Stimulated activated effector memory CD8-positive, alpha-beta T cell treated with anti-CD3 and anti-CD28 coated beads, Interleukin-12 subunit alpha, Interleukin-12 subunit beta, amount 100 ng/mL, for 72 hours (primary cell): Measurements from ENCODE around the gene ACSL4.

ENCODE experiments used
- ATAC-seq: fragments of 150-1000 bp; cut with Tn5 transposase; 2 replicates; pipeline ENCODE4 v1.10.0; 2021
- DNase-seq, 2 donors: peaks; one replicate each; pipeline ENCODE4 v3.0.0; 2021 to 2022; ENCODE audit warnings: low spot score in 2 of 2
- H3K27ac Mint-ChIP-seq: one replicate; pipeline ENCODE4 v1.8.0; 2022; ENCODE audit warnings: mild to moderate bottlenecking, mixed read lengths
- H3K36me3 Mint-ChIP-seq: one replicate; pipeline ENCODE4 v1.8.0; 2022; ENCODE audit warnings: mild to moderate bottlenecking, mixed read lengths
- H3K4me1 Mint-ChIP-seq: one replicate; pipeline ENCODE4 v1.8.0; 2022; ENCODE audit warnings: mixed read lengths
- H3K4me3 Mint-ChIP-seq: one replicate; pipeline ENCODE4 v1.8.0; 2022; ENCODE audit warnings: mild to moderate bottlenecking, mixed read lengths
- H3K9me3 Mint-ChIP-seq: one replicate; pipeline ENCODE4 v1.8.0; 2022; ENCODE audit warnings: mixed read lengths

ACSL4 gene

DNA sequence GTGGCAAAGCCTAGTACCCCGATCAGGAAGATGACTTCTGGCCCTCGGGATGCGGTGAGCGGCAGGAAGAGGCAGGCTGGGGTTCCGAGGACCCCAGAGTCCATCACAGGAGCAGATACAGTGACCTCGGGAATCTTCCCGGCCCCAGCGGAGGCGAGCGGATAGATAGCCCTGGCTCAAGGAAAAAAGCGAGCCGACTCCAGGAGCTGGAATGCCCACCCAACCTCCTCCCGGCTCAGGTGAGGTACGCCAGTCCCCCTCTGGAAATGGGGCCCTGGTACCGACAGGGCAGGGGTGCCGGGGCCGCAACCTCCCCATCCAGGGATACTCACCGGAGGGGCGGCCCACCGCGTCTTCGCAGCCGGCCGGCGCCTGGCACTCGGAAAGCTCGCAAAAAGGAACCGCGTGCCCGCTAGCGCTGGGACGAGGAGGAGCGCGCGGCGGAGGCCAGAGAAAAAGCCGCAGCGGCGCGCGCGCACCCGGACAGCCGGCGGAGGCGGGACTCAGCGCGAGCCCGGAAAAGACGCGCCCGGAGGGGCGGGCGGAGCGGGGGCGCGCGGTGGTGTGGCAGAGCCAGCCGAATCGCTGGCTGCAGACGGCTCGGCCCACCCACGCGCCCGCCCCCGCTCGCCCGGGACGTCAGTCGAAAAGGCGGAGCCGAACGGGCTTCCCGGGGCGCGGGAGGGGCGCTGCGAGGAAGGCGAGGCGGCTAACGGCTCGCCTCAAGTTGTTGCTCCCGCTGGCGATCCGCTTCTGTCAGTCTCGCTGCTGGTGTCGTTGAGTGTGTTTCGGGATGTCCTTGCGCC is at the start of gene ACSL4:
Gene ACSL4, minus strand, starts transcription at position 451 of the 806 bp plus-strand sequence. CDS start 49,894 bp downstream, outside the sequence.
- ATAC-seq (peak; percentile 90), DNase-seq (peak; percentile 71 to 86)
- Mint-ChIP-seq H3K36me3 (peaks cover 28% of the 10 kb centered on the region), H3K27ac (peak within 1 kb of the TSS; percentile 98), H3K4me1 (peaks cover 15% of the 10 kb centered on the region), H3K9me3 (no peaks in the 10 kb centered on the region), H3K4me3 (peak within 1 kb of the TSS; percentile 89)

DNA sequence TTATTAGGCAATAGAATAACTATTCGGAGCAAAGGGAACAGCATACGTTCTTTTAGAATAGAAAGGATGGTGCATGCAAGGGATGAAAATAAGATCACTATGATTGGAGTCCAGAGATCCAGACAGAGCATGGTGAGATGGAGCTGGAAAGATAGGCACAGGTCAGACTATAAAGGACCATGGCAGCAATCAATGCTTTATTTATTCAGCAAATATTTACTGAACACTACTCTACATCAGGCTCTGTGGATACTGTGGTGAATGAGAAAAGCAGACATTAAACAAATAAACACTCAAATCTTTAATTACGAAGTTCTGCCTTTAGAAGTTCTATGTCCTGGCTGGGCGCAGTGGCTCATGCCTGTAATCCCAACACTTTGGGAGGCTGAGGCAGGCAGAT is 44.7 kb upstream of the ACSL4 start:
- no peak for DNase-seq
- Mint-ChIP-seq H3K4me3 (no peak overlapping the region), H3K27ac (no peak overlapping the region), H3K4me1 (peaks cover 22% of the 10 kb centered on the region), H3K36me3 (no peaks in the 10 kb centered on the region), H3K9me3 (no peaks in the 10 kb centered on the region)
- no peak for ATAC-seq

DNA sequence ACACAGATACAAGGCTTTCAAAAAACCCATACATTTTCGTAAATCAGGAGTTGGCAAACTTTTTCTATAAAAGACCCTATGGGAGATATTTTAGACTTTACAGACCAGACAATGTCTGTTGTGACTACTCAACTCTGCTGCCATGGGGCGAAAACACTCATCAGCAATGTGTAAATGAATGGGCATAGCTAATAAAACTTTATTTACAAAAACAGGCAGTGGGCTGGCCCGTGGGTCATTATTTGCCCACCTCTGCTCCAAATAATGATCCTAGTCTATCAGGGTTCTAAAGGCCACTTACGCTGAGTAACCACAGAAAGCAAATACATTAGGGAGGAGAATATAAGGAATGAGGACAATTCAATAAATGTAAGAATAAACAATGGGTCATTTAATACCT is 43.9 kb upstream of the ACSL4 start:
- no peaks in the 10 kb centered on the region for H3K9me3 Mint-ChIP-seq
- no peaks in the 10 kb centered on the region for H3K36me3 Mint-ChIP-seq
- peaks cover 18% of the 10 kb centered on the region for H3K4me1 Mint-ChIP-seq
- DNase-seq (no peak), ATAC-seq (no peak)
- H3K27ac Mint-ChIP-seq = no peak overlapping the region
- H3K4me3 Mint-ChIP-seq = no peak overlapping the region

DNA sequence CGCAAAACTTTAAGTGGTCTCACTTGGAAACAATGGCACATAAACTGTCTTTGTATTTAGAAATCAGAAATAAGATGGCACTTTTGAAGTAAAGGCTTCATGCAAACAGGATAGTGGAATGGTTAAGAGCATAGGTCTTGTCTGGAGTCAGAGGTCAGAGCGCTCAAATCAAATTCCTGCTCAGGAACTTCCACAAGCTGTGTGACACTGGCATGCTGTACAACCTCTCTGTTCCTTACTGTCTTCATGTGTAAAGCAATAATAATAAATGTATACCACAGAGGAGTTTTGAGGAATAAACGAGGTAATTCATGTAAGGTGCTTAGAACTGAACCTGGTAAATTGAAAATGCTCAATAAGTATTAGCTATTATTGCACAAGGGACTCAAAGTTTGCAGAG is 43.4 kb upstream of the ACSL4 start:
- Mint-ChIP-seq H3K4me1 (peaks cover 18% of the 10 kb centered on the region), H3K9me3 (no peaks in the 10 kb centered on the region), H3K36me3 (no peaks in the 10 kb centered on the region), H3K27ac (no peak overlapping the region), H3K4me3 (no peak overlapping the region)
- no peak for ATAC-seq
- no peak for DNase-seq

DNA sequence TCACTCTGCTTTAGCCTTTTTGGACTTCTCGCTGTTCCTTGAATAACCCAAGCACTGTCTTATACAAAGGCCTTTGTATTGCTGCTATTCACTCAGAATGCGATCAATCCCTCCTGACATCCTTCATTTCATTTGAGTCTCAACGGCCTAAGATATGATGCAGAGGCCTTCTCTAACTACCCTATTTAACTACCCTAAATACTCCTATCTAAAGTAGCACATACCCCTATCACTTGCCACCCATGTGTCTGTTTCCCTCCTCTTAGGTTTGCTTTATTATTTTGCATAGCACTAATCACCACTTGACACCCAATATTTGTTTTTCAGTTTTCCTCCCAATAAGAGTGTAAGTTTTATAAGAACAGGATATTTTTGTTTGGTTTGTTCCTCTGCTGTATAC is 42.3 kb upstream of the ACSL4 start:
- DNase-seq = no peak
- Mint-ChIP-seq H3K9me3 (no peaks in the 10 kb centered on the region), H3K36me3 (no peaks in the 10 kb centered on the region), H3K27ac (no peak overlapping the region), H3K4me3 (peak overlapping the region; percentile 19), H3K4me1 (peaks cover 18% of the 10 kb centered on the region)
- no peak for ATAC-seq

DNA sequence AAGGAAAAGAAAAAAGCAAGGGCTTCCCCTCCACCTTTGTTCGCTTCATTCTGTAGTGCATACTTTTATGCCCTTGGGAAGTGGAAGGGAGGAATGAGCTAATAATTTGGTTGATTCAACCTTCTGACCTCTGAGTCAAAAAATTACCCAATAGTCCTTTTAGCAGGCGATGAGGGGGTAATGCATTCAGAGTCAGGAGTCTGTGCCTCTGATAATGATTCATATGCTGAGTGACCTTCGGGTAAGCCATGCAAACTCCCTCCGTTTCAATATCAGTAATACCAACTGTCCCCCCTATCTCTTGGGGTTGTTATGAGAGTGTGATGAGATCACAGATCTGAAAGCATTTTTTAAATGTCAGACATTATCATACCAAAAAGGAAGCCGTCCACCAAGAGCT is 41.6 kb upstream of the ACSL4 start:
- DNase-seq (no peak), ATAC-seq (peak; percentile 100)
- H3K4me1 Mint-ChIP-seq = peaks cover 18% of the 10 kb centered on the region
- no peaks in the 10 kb centered on the region for H3K9me3 Mint-ChIP-seq
- no peak overlapping the region for H3K4me3 Mint-ChIP-seq
- no peak overlapping the region for H3K27ac Mint-ChIP-seq
- no peaks in the 10 kb centered on the region for H3K36me3 Mint-ChIP-seq

DNA sequence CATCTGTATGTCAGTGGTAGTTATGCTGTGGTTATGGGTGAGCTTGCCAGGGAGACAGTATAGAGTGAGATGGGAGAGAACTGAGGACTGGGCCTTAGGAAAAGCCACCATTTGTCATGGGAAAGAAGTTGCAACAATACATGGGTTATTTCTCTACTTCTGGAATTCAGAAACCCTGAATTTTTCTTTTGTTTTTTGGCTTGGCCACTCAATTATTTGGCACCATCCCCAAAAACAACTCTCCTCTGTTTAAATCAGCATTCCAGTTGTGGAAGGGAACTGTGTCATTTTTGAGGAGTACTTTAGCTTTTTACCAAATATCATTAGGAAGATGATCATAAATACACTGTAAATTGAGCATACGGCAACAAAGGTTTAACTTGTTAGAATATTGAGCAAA is 41.1 kb upstream of the ACSL4 start:
- DNase-seq (no peak), ATAC-seq (no peak)
- Mint-ChIP-seq H3K9me3 (peaks cover 2% of the 10 kb centered on the region), H3K27ac (no peak overlapping the region), H3K4me1 (peaks cover 18% of the 10 kb centered on the region), H3K36me3 (no peaks in the 10 kb centered on the region), H3K4me3 (no peak overlapping the region)

DNA sequence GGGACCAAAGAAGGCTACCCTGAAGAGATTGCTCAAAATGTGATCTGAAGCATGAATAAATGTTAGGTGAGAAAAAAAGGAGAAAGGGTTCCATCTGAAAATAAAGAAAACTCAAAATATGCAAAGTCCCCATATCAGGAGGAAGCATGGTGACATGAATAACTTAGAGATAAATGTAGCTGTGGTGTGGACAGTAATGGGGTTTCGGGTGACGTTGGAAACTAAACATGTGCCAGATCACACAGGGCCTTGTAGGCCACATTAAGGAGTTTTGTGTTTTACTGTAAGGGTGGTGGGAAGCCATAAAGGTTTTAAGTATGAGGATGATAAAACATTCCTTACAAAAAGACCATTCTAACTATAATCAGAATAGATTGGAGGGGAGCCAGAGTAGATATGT is 40.3 kb upstream of the ACSL4 start:
- Mint-ChIP-seq H3K27ac (no peak overlapping the region), H3K4me3 (no peak overlapping the region), H3K36me3 (no peaks in the 10 kb centered on the region), H3K4me1 (peaks cover 18% of the 10 kb centered on the region), H3K9me3 (peaks cover 2% of the 10 kb centered on the region)
- no peak for ATAC-seq
- DNase-seq = no peak

DNA sequence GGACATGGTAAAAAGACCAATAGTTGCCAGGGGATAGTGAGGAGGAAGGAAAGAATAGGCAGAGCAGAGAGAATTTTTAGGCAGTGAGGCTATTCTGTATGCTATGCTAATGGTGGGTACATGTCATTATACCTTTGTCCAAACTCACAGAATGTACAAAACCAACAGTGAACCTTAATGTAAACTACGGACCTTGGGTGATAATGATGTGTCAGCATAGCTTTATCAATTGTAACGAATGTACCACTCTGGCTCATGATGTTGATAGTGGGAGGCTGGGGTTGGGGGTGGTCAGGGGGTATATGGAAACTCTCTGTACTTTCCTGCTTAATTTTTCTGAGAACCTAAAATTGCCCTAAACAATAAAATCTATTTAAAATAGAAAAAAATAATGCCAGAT is 37.7 kb upstream of the ACSL4 start:
- H3K27ac Mint-ChIP-seq = no peak overlapping the region
- H3K4me1 Mint-ChIP-seq = peaks cover 23% of the 10 kb centered on the region
- peaks cover 5% of the 10 kb centered on the region for H3K9me3 Mint-ChIP-seq
- H3K4me3 Mint-ChIP-seq = no peak overlapping the region
- no peak for DNase-seq
- H3K36me3 Mint-ChIP-seq = no peaks in the 10 kb centered on the region
- ATAC-seq = no peak

DNA sequence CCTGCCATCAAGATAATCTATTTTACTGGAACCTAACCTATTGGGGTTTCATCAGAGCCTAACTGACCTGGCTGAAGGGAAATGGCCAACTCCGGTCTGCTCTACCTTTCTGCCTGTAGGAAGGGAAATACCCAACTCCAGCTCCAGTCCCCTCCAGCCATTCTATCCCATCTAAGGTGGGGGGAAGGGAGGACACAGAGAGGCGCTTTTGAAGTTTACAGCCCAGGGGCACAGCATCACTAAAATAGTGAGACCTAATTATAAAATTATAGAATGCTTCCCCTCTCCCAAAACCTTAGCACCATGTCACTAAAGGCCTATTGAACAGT is 27.8 kb upstream of the ACSL4 start:
- Mint-ChIP-seq H3K4me3 (no peak overlapping the region), H3K36me3 (no peaks in the 10 kb centered on the region), H3K27ac (no peak overlapping the region), H3K4me1 (peaks cover 7% of the 10 kb centered on the region), H3K9me3 (no peaks in the 10 kb centered on the region)
- DNase-seq = no peak
- ATAC-seq = no peak

DNA sequence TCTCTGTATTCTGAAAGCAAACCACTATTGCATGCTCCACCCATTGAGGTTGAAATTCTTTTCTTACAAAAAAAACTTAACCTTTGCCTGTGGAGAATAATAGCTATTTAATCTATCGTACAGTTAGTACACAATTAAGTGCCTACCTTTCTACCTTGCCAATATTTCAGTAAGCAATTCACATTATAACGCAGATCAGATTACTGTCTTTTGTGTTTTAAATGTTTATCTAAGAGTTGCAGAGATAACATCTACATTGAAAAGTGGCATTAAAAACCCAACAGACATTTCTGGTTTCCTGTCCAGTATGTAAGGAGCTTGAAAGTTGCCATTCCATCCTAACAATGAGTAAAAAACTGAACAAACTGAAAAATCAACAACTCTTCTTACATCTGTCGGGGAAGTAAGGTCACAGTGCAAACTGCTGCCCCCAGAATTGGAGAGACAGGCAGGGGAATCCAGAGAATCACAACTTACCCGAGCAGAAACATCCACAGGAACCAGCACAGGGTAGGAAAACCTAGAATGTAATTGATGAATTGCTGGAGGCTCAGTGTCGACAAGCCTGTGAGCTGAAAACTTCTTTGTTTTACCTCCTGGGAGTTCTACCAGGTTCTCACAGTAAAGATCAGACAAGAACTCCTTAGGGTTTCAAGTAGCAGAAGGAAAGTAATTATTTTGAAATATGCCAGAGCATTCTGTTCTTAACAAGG is 27.3 kb upstream of the ACSL4 start:
- Mint-ChIP-seq H3K4me3 (no peak overlapping the region), H3K9me3 (peaks cover 5% of the 10 kb centered on the region)

DNA sequence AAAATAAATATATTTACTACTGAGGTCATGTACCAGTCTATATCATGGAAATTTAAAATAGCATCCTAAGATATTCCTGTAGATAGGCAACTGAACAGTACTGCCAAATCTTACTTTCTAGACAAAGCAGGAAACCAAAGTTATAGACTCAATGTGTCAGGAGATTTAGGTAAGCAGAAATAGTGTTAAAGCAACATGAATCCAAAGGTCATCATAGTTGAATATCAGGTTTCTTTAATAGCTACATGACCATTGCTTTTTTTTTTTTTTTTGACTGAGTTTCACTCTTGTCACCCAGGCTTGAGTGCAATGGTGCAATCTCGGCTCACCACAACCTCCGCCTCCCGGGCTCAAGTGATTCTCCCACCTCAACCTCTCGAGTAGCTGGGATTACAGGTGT is 20.2 kb upstream of the ACSL4 start:
- Mint-ChIP-seq H3K36me3 (no peaks in the 10 kb centered on the region), H3K27ac (no peak overlapping the region), H3K4me1 (no peaks in the 10 kb centered on the region), H3K9me3 (peaks cover 5% of the 10 kb centered on the region), H3K4me3 (no peak overlapping the region)
- ATAC-seq (no peak), DNase-seq (no peak)

More for the DNA sequence above, 27.3 kb upstream of the ACSL4 start:
- DNase-seq (no peak), ATAC-seq (no peak)
- Mint-ChIP-seq H3K36me3 (no peaks in the 10 kb centered on the region), H3K4me1 (peaks cover 7% of the 10 kb centered on the region), H3K27ac (no peak overlapping the region)

DNA sequence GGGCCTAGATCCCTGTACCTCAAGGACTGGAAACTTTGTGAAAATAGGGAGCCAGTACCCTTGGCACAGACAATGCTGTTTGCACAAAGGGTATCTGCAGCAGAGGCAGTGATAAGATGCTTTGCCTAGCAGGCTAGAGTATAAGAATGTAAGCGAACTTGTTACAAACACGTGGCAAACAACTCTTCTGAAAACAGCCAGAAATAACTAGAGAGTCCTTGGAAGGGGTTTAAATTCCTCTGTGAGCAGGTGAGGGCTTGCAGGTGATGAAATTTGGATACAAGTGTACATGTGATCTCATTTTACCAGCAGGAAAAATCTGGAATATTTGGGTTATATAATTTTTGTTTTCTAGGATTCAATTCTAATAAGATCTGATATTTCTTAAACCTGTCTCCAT is 18.6 kb upstream of the ACSL4 start:
- no peaks in the 10 kb centered on the region for H3K4me1 Mint-ChIP-seq
- ATAC-seq = no peak
- H3K36me3 Mint-ChIP-seq = no peaks in the 10 kb centered on the region
- H3K27ac Mint-ChIP-seq = no peak overlapping the region
- no peak for DNase-seq
- H3K4me3 Mint-ChIP-seq = no peak overlapping the region
- peaks cover 5% of the 10 kb centered on the region for H3K9me3 Mint-ChIP-seq

DNA sequence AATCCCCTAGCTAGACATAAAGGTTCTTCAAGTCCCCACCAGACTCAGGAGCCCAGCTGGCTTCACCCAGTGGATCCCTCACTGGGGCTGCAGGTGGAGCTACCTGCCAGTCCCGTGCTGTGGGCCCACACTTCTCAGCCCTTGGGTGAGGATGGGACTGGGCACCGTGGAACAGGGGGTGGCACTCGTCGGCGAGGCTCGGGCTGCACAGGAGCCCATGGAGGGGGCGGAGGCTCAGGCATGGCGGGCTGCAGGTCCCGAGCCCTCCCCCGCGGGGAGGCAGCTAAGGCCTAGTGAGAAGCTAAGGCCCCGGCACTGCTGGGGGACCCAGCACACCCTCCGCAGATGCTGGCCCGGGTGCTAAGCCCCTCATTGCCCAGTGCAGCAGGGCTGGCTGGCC is 16.1 kb upstream of the ACSL4 start:
- no peak overlapping the region for H3K4me3 Mint-ChIP-seq
- DNase-seq (no peak), ATAC-seq (no peak)
- H3K4me1 Mint-ChIP-seq = no peaks in the 10 kb centered on the region
- no peaks in the 10 kb centered on the region for H3K36me3 Mint-ChIP-seq
- no peak overlapping the region for H3K27ac Mint-ChIP-seq
- no peaks in the 10 kb centered on the region for H3K9me3 Mint-ChIP-seq

DNA sequence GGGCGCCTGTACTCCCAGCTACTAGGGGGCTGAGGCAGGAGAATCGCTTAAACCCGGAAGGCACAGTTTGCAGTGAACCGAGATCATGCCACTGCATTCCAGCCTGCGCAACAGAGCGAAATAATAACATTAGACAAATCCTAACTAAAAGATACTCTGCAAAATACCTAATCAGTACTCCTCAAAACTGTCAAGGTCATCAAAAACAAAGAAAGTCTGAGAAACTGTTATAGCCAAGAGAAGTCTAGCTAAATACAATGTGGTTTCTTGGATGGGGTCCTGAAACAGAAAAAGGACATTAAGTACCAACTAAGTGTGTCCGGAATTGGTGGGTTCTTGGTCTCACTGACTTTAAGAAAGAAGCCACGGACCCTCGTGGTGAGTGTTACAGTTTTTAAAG is 14.6 kb upstream of the ACSL4 start:
- no peak overlapping the region for H3K4me3 Mint-ChIP-seq
- H3K4me1 Mint-ChIP-seq = no peaks in the 10 kb centered on the region
- H3K9me3 Mint-ChIP-seq = no peaks in the 10 kb centered on the region
- no peak for DNase-seq
- ATAC-seq = no peak
- no peak overlapping the region for H3K27ac Mint-ChIP-seq
- no peaks in the 10 kb centered on the region for H3K36me3 Mint-ChIP-seq

DNA sequence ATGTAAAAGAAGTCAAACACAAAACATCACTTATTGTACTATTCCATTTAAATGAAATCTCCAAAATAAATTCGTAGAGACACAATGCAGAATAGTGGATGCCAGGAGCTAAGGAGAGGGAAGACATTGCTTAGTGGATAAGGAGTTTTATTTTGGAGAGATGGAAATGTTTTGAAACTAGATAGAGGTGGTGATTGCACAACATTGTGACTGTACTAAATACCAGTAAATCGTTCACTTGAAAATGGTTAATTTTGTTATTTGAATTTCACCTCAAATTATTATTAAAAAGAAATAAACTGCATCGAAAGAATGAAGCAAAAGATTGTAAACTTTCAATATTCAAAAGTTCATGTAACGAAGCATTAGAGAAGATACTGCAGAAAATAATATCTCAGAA is 9.7 kb upstream of the ACSL4 start:
- no peaks in the 10 kb centered on the region for H3K36me3 Mint-ChIP-seq
- DNase-seq (no peak), ATAC-seq (no peak)
- H3K27ac Mint-ChIP-seq = no peak overlapping the region
- no peak overlapping the region for H3K4me3 Mint-ChIP-seq
- H3K4me1 Mint-ChIP-seq = no peaks in the 10 kb centered on the region
- no peaks in the 10 kb centered on the region for H3K9me3 Mint-ChIP-seq
